H1 (cell line): ENCODE data around the gene COL19A1.

Experiments used
- CTCF ChIP-seq, 3 experiments: IDR thresholded peaks; 1 replicate in 2 of 3; 2 replicates in 1 of 3; pipeline versions ENCODE4 v1.5.1 to v1.6.1; 2011; ENCODE audit warnings: low read length in 3 of 3, mild to moderate bottlenecking in 3 of 3, inconsistent platforms in 2 of 3, low read depth in 1 of 3, moderate library complexity in 1 of 3; ENCODE audit not compliant: insufficient read depth in 1 of 3; ENCODE audit errors: control extremely low read depth in 1 of 3
- JUN ChIP-seq: IDR thresholded peaks from 2 replicates; pipeline ENCODE4 v1.6.1; 2011; ENCODE audit warnings: low read depth, mild to moderate bottlenecking, improper control_type of control experiment, low read length
- MAX ChIP-seq: IDR thresholded peaks from 2 replicates; pipeline ENCODE4 v1.6.1; 2012; ENCODE audit warnings: inconsistent platforms
- POLR2A ChIP-seq, 2 experiments: IDR thresholded peaks; 1 replicate in 1 of 2; 2 replicates in 1 of 2; pipeline ENCODE4 v1.6.1; 2011; ENCODE audit warnings: low read depth in 2 of 2, low read length in 2 of 2, mild to moderate bottlenecking in 2 of 2; ENCODE audit errors: control extremely low read depth in 1 of 2

GRCh38 chr6:69847492-69847788 is 18.9 kb upstream of the COL19A1 start:
- no peak for TF ChIP-seq JUN
- no peak for TF ChIP-seq POLR2A (IDR thresholded peaks at IDR 0.05; ENCODE audit: control extremely low read depth in 1 of 2, low read depth in 2 of 2, low read length in 2 of 2)
- no peak for TF ChIP-seq CTCF (IDR thresholded peaks at IDR 0.05; ENCODE audit: control extremely low read depth in 1 of 3, insufficient read depth in 1 of 3, low read depth in 1 of 3, low read length in 3 of 3)
- TF ChIP-seq MAX = no peak
